SU-DHL-6 (cell line): Measurements from ENCODE around the gene ZFYVE27.

Source experiments
- H2AFZ ChIP-seq: fragments of 200-600 bp; sonication (generic); 2 replicates; pipeline ENCODE4 v1.6.1; 2014; ENCODE audit warnings: low read depth, mild to moderate bottlenecking, moderate library complexity, mixed read lengths, antibody characterized with exemption, low read length; ENCODE audit not compliant: severe bottlenecking
- H3F3A ChIP-seq: fragments of 200-600 bp; shearing (Covaris generic); 2 replicates; pipeline ENCODE4 v1.6.0; 2016; ENCODE audit warnings: antibody characterized with exemption, mild to moderate bottlenecking; ENCODE audit not compliant: insufficient read depth
- H3K27ac ChIP-seq: fragments of 200-600 bp; sonication (generic); 2 replicates; pipeline ENCODE4 v1.5.1; 2016; ENCODE audit warnings: low read depth, mild to moderate bottlenecking, low read length, moderate library complexity, mixed read lengths
- H3K27me3 ChIP-seq: fragments of 200-600 bp; sonication (generic), shearing (Covaris generic); 2 replicates; pipeline ENCODE4 v1.6.0; 2014; ENCODE audit warnings: mild to moderate bottlenecking, low read length
- H3K36me3 ChIP-seq: fragments of 200-600 bp; sonication (generic); 2 replicates; pipeline ENCODE4 v1.6.1; 2014; ENCODE audit warnings: mild to moderate bottlenecking, low read length, mixed read lengths
- H3K4me2 ChIP-seq: fragments of 300-600, 200-600 bp; shearing (Covaris generic), sonication (generic); 2 replicates; pipeline ENCODE4 v1.6.0; 2014; ENCODE audit warnings: low read length, low read depth, mild to moderate bottlenecking; ENCODE audit not compliant: poor library complexity, severe bottlenecking
- H3K4me3 ChIP-seq: fragments of 200-600 bp; sonication (generic); 2 replicates; pipeline ENCODE4 v1.5.1; 2014; ENCODE audit warnings: antibody characterized with exemption, low read length, mild to moderate bottlenecking, mixed read lengths; ENCODE audit not compliant: insufficient read depth, poor library complexity, severe bottlenecking
- H3K79me2 ChIP-seq: fragments of 200-600 bp; sonication (generic); 2 replicates; pipeline ENCODE4 v1.6.1; 2014; ENCODE audit warnings: mild to moderate bottlenecking, low read length, moderate library complexity; ENCODE audit not compliant: insufficient read depth
- H3K9ac ChIP-seq: fragments of 200-600 bp; sonication (generic); 2 replicates; pipeline ENCODE4 v1.7.0; 2014; ENCODE audit warnings: mild to moderate bottlenecking, low read length
- H3K9me2 ChIP-seq: fragments of 200-600 bp; sonication (generic); replicated peaks from 2 replicates; pipeline ENCODE4 v1.6.1; 2014; ENCODE audit warnings: low read length; ENCODE audit not compliant: insufficient read depth
- H3K9me3 ChIP-seq: fragments of 200-600 bp; sonication (generic); 2 replicates; pipeline ENCODE4 v1.6.1; 2014; ENCODE audit warnings: low read length, mixed read lengths; ENCODE audit not compliant: insufficient read depth
- H4K20me1 ChIP-seq: fragments of 200-600 bp; sonication (generic); 2 replicates; pipeline ENCODE4 v1.6.1; 2014; ENCODE audit warnings: low read depth, mild to moderate bottlenecking, antibody characterized with exemption, low read length, moderate library complexity, mixed read lengths
- CTCF ChIP-seq: fragments of 200-600 bp; sonication (generic); IDR thresholded peaks from one replicate; pipeline ENCODE4 v1.5.1; 2017; ENCODE audit warnings: antibody characterized with exemption, mild to moderate bottlenecking, low read length, moderate library complexity; ENCODE audit not compliant: insufficient read depth, poor library complexity, severe bottlenecking
- EZH2phosphoT487 ChIP-seq: fragments of 200-600 bp; sonication (generic), shearing (Covaris generic); conservative IDR thresholded peaks from 2 replicates; pipeline ENCODE4 v1.6.1; 2018; ENCODE audit warnings: mild to moderate bottlenecking, antibody characterized with exemption, low read length, moderate library complexity, mixed read lengths

ZFYVE27 gene

GRCh38 chr10:97784200-97784810 is 47.4 kb downstream of the ZFYVE27 start:
- Histone ChIP-seq H3K36me3 (no peaks in the 10 kb centered on the region), H3K79me2 (no peaks in the 10 kb centered on the region), H3K4me3 (no peak overlapping the region), H4K20me1 (no peaks in the 10 kb centered on the region), H3K9me3 (no peaks in the 10 kb centered on the region), H3F3A (no peaks in the 10 kb centered on the region), H3K4me2 (no peak overlapping the region), H3K27me3 (no peaks in the 10 kb centered on the region), H2AFZ (no peak overlapping the region), H3K27ac (no peak overlapping the region), H3K9ac (no peak overlapping the region), H3K9me2 (no peaks in the 10 kb centered on the region)
- TF ChIP-seq EZH2phosphoT487 (no peak), CTCF (no peak)

- Histone ChIP-seq H3K79me2 (no peaks in the 10 kb centered on the region), H3K9me3 (no peaks in the 10 kb centered on the region), H3K9ac (no peak overlapping the region), H3K9me2 (no peaks in the 10 kb centered on the region), H3K4me2 (no peak overlapping the region), H3F3A (no peaks in the 10 kb centered on the region), H3K4me3 (no peak overlapping the region), H4K20me1 (no peaks in the 10 kb centered on the region), H2AFZ (no peak overlapping the region), H3K27me3 (no peaks in the 10 kb centered on the region), H3K36me3 (no peaks in the 10 kb centered on the region), H3K27ac (no peak overlapping the region)
- TF ChIP-seq CTCF (no peak), EZH2phosphoT487 (no peak)
Observed at GRCh38 chr10:97785231-97785630, 48.3 kb downstream of the ZFYVE27 start.

- TF ChIP-seq CTCF = no peak
- TF ChIP-seq EZH2phosphoT487 = no peak
- Histone ChIP-seq H3K79me2 (no peaks in the 10 kb centered on the region), H3K9me2 (no peaks in the 10 kb centered on the region), H3F3A (no peaks in the 10 kb centered on the region), H3K9me3 (no peaks in the 10 kb centered on the region), H3K4me3 (no peak overlapping the region), H3K4me2 (no peak overlapping the region), H3K36me3 (no peaks in the 10 kb centered on the region), H3K27me3 (no peaks in the 10 kb centered on the region), H3K27ac (no peak overlapping the region), H3K9ac (no peak overlapping the region), H2AFZ (no peak overlapping the region), H4K20me1 (no peaks in the 10 kb centered on the region)
Observed at GRCh38 chr10:97785731-97786130, 48.8 kb downstream of the ZFYVE27 start.
